ENCODE data around the gene TFE3.

Gene TFE3

DNA sequence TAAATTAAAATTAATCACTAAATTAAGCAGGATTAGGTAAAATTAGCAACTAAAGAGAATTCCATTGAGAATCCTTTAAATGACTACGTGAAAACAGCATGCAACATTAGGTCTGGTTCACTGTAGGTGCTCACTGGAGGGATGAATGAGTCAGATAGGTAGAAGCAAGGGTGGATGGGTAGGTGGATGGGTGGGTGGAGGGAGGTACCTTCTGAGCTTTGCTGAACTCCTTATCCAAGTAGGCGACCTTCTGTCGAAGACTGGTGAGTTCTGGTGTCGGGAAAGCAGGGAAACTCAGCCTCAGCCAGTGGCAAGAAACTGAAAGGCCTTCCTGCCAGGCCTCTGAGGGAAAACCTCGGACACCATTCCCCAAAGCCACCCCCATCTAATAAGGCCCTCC lies 44.1 kb downstream of the TFE3 start:
- no peak for DNase-seq (ENCODE audit: low spot score)
- no peak for TF ChIP-seq CTCF (IDR thresholded peaks at IDR 0.05; ENCODE audit: extremely low read depth, missing control alignments)

DNA sequence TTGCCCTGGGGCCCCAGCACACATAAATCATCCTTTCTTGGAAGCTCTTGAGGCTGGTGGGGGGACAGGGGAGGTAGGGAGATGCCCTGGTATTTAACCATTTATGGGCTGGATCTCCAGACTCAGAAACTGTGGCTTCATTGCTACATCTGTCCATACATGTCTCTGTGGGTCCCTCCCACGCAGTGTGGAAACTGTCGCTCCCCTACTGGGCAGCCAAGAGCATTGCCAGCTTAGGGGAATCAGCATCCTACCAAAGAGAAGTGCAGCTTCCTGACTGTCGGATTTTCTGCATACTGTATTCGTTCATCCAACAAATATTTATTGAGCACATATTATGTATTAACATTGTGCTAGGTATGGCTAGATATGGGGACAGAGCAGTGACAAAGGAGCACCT lies 44.8 kb downstream of the TFE3 start:
- DNase-seq (ENCODE audit: low spot score): no peak
- TF ChIP-seq CTCF (IDR thresholded peaks at IDR 0.05; ENCODE audit: extremely low read depth, missing control alignments): no peak

GRCh38 chrX:48997865-48998264 lies 45.3 kb downstream of the TFE3 start:
- DNase-seq (ENCODE audit: low spot score): no peak
- TF ChIP-seq CTCF (IDR thresholded peaks at IDR 0.05; ENCODE audit: extremely low read depth, missing control alignments): no peak

DNA sequence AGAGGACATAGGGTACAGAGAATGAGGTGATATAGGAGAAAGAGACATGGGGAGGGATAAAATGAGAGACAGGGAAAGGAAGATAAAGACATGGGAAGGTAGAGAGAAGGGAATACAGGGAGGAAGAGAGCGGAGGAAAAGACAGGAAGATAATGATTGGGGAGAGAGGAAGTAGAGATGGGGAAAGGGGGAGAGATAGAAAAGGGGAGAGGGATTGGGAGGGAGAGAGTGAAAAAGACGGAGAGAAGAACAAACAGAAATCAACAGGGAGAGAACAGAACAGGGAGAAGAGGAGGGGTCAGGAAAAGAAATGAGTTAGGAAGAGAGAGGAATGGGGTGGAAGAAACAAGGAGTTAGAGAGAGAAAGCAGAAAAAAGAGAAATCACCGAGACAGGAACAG lies 45.7 kb downstream of the TFE3 start:
- no peak for TF ChIP-seq CTCF (IDR thresholded peaks at IDR 0.05; ENCODE audit: extremely low read depth, missing control alignments)
- DNase-seq (ENCODE audit: low spot score): no peak

DNA sequence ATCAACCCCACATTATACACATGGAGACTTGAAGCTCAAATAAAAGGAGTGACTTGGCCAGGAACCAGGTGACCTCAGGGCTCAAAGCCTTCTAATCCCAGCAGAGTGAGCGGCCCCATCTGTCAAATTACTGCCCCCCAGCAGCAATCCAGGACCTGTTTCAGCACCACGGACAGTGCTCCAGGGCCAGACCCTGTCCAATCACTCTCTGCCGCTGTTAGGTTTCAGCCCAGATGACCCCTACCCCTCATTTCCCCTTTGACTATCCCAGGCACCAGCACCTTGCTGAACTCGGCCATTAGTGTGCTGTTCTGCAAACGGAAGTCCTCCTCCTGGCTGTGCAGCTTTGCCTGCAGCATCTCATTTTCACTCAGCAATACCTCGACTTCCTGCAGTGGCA lies 46.2 kb downstream of the TFE3 start:
- DNase-seq (ENCODE audit: low spot score): no peak
- no peak for TF ChIP-seq CTCF (IDR thresholded peaks at IDR 0.05; ENCODE audit: extremely low read depth, missing control alignments)

- TF ChIP-seq CTCF (IDR thresholded peaks at IDR 0.05; ENCODE audit: extremely low read depth, missing control alignments): no peak
Measured at GRCh38 chrX:48992341-48992740, 50.8 kb downstream of the TFE3 start.

DNA sequence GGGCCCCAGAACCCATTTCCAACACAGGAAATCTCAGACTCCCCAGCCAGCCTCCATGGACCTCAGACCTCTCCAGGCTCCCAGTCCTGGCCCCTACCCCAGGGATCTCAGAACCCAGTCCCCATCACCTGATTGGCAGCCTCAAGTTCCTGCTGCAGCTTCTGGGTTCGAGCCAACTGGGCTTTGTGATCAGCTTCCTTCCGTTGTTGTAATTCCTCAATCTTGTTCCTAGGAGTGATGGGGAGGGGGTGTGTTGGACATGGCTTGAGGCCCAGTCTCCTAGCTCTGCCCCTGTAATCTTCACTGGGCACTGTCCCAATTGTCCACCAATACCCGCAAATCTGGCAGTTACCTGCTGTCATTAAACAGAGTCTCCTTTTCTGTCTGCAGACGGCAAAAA lies 53.7 kb downstream of the TFE3 start:
- no peak for TF ChIP-seq CTCF (IDR thresholded peaks at IDR 0.05; ENCODE audit: extremely low read depth, missing control alignments)
- no peak for DNase-seq (ENCODE audit: low spot score)

More at GRCh38 chrX:48992341-48992740, 50.8 kb downstream of the TFE3 start:
- DNase-seq (ENCODE audit: low spot score): no peak
